ENCODE measurements around the gene TRIM8.

TRIM8 gene

GRCh38 chr10:102644066-102644645 lies at the start of gene TRIM8:
Gene TRIM8, plus strand, starts transcription at chr10:102644479. Its CDS starts 139 bp downstream, at chr10:102644618.
- no peak for DNase-seq

- DNase-seq = no peak
Observed at GRCh38 chr10:102595293-102595692, 49.0 kb upstream of the TRIM8 start.

- no peak for DNase-seq
Observed at GRCh38 chr10:102595897-102596296, 48.4 kb upstream of the TRIM8 start.

- DNase-seq = no peak
Observed at GRCh38 chr10:102596506-102596971, 47.7 kb upstream of the TRIM8 start.

- DNase-seq = no peak
Observed at GRCh38 chr10:102597131-102597991, 46.9 kb upstream of the TRIM8 start.

- DNase-seq = no peak
Observed at GRCh38 chr10:102598243-102598642, 46.0 kb upstream of the TRIM8 start.

- no peak for DNase-seq
Observed at GRCh38 chr10:102599565-102600327, 44.5 kb upstream of the TRIM8 start.

GRCh38 chr10:102600816-102601215 lies 43.5 kb upstream of the TRIM8 start:
- DNase-seq = no peak

- DNase-seq = no peak
Observed at GRCh38 chr10:102601639-102602038, 42.6 kb upstream of the TRIM8 start.

GRCh38 chr10:102602272-102603045 lies 41.8 kb upstream of the TRIM8 start:
- no peak for DNase-seq

GRCh38 chr10:102603946-102604345 lies 40.3 kb upstream of the TRIM8 start:
- no peak for DNase-seq

GRCh38 chr10:102604439-102604841 lies 39.8 kb upstream of the TRIM8 start:
- no peak for DNase-seq

GRCh38 chr10:102605712-102606111 lies 38.6 kb upstream of the TRIM8 start:
- DNase-seq = no peak

- DNase-seq = no peak
Observed at GRCh38 chr10:102608487-102608886, 35.8 kb upstream of the TRIM8 start.

GRCh38 chr10:102610441-102610887 lies 33.8 kb upstream of the TRIM8 start:
- no peak for DNase-seq

- DNase-seq = no peak
Observed at GRCh38 chr10:102611514-102612087, 32.7 kb upstream of the TRIM8 start.

GRCh38 chr10:102612964-102613275 lies 31.4 kb upstream of the TRIM8 start:
- DNase-seq = no peak

GRCh38 chr10:102613286-102613685 lies 31.0 kb upstream of the TRIM8 start:
- no peak for DNase-seq

GRCh38 chr10:102613785-102614184 lies 30.5 kb upstream of the TRIM8 start:
- DNase-seq = no peak

- DNase-seq = no peak
Observed at GRCh38 chr10:102614888-102615287, 29.4 kb upstream of the TRIM8 start.

GRCh38 chr10:102615361-102615760 lies 28.9 kb upstream of the TRIM8 start:
- DNase-seq = no peak

- no peak for DNase-seq
Observed at GRCh38 chr10:102616066-102616770, 28.1 kb upstream of the TRIM8 start.
